ENCODE results near the gene GGA1. TPM values are rescaled to one million over a fixed set of nuclear protein-coding genes. Genes with fewer than 3 reads are reported as not detected.

The GGA1 gene
- total RNA-seq, 1 donor from 2014 or later = 26.3 TPM

DNA sequence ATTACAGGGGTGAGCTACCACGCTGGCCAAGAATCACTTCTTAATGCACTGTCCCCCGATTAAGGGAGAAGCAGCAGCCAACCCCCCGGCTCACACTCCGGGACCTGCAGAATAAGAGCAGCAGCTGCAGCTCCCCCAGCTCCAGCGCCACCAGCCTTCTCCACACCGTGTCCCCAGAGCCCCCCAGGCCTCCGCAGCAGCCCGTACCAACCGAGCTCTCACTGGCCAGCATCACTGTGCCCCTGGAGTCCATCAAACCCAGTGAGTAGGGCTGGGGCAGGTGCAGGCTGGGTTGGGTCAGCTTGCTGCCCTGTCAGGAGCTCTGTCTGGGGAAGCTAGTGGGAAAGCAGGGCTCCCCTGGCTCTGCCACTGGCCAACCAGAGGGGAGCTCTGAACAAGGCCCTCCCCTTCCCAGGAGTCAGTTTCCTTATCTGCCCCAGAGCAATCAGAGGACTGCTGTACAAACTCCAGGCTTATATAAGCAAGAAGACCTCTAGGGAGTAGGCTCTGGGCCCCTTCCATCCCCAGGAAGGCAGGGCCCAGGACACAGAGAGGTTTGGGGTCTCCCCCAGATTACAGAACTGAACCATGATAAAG, 22.3 kb downstream of the GGA1 start:
- no peak for DNase-seq (ENCODE audit: low read depth, low spot score)

DNA sequence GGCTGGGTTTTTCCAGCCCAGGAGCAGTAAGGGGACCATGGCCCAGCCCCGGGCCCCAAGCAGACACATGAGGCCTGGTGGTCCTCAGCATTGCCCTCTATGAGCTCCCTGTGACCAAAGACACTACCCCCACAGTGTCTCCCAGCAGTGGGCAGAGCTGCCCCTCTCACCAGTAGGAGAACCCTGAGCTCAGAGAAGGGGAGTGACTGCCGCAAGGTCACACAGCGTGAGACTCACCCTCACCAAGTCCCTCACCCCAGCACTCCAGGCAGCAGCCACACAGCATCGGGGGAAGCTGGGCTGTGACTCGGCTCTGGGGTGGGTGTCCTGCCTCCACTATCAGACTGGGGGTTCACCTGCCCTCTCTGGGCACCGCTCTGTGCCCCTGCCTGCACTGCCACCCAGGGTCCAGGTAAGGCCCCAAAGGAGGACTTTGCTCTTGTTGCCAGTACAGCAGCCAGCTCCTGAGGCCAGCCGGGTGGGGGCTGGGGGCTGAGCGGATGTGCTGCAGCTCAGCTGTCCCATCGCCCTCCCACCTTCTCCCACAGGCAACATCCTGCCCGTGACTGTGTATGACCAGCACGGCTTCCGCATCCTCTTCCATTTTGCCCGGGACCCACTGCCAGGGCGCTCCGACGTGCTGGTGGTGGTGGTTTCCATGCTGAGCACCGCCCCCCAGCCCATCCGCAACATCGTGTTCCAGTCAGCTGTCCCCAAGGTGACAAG, 23.0 kb downstream of the GGA1 start:
- no peak for DNase-seq (ENCODE audit: low read depth, low spot score)

DNA sequence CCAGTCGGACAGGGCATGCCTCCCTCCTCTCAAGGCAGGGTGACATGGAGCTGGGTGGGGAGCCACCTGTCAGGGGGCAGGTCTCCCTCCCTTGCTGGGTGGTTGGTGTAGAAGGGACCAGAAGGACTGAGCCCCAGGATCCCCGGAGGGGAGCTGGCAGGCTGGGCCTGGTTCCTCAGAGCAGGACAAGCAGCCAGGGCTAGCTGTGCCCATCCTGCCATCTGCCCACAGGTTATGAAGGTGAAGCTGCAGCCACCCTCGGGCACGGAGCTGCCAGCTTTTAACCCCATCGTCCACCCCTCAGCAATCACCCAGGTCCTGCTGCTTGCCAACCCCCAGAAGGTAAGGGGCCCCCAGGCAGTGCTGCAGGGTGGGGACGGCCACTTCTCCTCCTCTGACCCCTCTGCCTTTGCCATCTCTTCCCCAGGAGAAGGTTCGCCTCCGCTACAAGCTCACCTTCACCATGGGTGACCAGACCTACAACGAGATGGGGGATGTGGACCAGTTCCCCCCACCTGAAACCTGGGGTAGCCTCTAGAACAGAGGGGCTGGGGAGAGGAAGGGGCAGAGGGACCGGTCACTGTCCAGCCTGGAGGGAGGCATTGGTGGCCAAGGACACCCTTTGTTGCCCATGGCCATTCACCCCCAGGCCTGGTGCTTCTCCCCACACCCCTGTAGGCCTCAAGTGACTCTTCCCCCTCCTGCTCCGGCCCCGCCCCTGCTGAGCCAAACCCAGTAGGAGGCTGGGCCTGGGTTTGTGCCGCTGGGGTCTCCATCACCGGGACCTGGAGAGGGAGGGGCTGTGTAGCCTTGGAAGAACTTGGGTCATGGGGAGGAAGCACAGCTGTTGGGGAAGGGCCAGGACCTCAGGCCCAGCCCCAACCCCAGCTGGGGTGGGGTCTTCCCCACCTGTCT, 23.8 kb downstream of the GGA1 start:
- DNase-seq (ENCODE audit: low read depth, low spot score) = no peak

DNA sequence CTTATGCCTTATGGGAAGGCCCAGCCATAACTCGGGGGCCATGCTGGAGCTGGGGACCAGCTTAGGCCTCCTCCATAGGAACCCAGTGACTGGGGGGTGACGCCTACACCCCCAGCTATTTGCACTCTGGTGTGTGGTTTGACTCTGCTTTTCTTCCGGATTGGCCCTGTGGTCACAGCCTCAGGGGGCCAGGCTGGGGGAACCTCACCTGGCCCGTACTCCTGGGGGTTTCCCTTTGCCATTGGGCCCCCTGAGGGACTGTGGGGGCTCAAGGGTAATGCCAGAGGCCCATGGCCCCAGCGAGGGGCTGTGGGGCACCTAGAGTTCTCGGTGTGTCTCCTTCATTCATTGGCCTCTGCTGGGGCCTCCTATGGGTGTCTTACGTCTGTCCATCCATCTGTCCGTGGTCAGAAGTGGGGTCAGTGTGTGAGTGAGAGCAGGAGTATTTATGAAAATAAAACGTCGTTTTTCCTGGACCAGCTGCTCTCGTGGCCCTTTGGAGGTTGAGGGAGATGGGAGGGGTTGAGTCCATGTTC, 24.5 kb downstream of the GGA1 start:
- no peak for DNase-seq (ENCODE audit: low read depth, low spot score)

DNA sequence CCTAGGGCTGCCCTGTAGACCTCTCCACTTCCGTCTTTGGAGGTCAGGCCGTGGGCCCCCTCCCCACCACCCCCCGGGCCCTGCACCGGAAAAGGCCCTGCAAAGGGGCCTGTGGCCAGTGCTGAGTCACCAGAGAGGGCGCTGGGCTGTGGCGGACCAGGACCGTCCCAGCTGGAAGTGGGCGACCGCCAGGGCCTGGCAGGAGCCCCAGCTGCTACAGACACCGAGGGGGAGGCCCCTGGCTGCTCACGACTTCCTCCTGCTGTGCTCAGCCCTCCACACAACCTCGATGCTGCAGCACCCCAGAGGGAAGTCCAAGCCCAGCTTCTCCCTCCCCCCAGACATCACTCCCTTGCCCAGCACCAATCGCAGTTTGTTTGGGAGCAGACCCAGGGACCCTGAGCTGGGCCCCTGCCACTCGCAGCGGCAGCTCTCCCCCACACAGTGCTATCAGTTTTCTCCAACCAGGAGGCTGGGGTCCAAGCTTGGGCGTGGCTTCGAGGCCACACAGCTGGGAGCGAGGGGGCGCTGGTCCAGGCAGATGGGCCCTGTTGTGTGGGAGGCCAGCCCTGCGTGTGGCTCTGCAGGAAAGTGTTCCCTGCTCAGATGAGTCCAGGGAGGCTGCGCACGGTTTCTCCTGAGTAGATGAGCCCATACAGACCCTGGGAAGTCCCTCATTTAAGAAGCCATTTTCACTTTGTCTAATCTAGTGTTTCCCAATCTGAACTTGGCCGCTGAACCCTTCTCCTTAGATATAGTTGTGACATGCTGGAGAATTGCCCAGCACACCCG, 25.2 kb downstream of the GGA1 start:
- no peak for DNase-seq (ENCODE audit: low read depth, low spot score)

GRCh38 chr22:37634417-37634924, 25.8 kb downstream of the GGA1 start:
- no peak for DNase-seq (ENCODE audit: low read depth, low spot score)

DNA sequence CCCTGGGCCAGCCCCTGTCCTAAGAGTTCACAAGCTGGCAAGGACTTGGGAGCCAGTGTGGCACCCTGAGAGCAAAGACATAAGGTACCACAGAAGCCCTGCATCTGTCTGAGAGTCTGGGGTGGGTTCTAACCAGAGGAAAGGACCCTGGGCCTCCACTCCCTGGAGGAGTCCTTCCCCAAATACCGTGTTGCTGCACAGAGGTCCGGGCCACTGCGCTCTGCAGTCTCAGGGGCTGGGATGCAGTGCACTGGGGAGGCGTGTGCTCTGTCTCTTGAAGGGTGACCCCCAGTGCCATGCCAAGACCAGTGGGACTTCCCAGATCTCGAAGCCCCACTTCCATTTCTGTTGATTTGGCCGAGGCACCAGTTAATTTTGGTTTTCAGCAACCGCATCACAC, 26.5 kb downstream of the GGA1 start:
- no peak for DNase-seq (ENCODE audit: low read depth, low spot score)

DNA sequence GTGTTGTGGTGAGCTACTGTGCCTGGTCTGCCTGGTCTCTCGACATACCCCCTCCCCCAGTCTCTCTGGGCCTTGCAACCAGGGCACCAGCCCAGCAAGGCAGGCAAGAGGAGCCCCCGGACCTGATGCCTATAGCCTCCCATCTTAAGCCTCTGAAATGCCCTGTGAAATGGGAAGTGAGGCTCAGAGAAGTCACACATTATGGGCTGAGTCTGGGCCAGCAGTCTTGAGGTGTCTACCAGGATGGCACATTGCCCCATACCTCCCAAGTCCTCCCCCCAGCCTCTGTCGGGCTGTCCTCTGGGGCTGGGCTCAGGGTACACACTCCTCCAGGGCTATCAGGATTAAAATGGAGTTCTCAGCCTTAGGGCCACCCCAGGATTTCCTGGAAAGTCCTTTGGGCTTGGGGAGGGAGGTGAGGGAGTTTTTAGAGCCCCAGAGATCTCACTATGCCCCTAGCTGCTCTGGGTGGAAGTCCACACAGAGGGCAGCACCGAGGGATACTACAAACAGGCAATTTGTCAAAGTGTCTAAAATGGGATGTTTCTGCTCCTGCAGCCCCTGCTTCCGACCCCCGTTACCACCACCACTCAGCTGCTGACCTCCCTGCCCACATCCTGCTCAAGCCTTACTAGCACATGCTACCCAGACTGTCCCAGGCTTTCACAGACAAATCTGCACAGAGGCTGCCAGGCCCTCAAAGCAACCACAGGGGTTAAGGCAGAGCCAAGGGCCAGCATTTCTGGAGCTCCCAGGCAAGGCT, 27.7 kb downstream of the GGA1 start:
- no peak for DNase-seq (ENCODE audit: low read depth, low spot score)

DNA sequence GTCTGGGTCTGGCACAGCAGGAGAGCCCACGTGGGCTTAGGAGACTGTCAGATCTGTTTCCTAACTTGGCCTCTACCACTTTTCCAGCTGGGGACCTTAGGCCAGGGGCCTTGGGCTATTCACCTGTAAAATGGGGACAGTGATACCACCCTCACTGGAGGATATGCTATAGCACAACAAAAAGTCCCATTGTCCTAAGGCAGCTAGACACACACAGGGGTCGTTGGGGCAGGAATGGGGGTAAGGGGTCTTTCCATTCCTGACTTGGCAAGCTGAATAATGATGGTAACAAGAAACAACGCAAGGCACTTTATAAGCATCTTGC, 28.3 kb downstream of the GGA1 start:
- DNase-seq (ENCODE audit: low read depth, low spot score) = no peak

DNA sequence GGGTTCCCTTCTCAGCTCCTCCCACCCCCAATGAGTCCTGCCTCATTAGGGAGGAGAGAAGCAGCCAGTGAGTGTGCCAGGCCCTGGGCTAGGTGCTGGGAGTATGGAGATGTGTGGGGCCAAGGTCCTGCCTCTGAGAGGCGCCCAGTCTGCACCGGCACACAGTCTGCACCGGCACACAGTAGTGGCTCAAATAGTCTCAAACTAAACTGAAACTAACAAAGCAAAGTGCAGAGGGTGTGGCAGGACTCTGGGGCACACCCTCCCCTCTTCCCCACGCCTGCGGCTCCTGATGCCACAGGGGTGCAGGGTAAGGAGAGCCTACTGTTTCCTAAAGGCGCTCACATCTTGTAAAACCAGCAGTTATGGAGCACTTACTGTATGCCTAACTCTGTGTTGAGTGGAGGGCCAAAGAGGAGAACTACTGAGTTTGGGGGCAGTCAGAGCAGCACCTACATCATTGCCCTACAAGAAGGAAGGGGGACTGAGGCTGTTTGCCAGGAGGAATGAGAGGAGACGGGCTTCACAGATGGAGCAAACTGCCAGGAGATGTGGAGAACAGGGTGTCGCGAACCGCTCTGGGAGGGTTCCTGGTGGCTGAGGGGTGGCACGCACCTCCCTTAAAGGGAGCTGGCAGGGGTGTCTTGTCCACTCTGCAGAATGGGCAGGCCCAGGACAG, 29.9 kb downstream of the GGA1 start:
- no peak for DNase-seq (ENCODE audit: low read depth, low spot score)

- DNase-seq (ENCODE audit: low read depth, low spot score) = no peak
These were observed 30.6 kb downstream of the GGA1 start, which contains the start of gene SH3BP1 for GRCh38 chr22:37639070-37639760. TSS of gene SH3BP1 (plus strand) at chr22:37639669. CDS start at chr22:37639788, 119 bp downstream.

- no peak for DNase-seq (ENCODE audit: low read depth, low spot score)
These were observed 31.3 kb downstream of the GGA1 start for GRCh38 chr22:37639771-37640590.

GRCh38 chr22:37640591-37641560, 32.2 kb downstream of the GGA1 start:
- no peak for DNase-seq (ENCODE audit: low read depth, low spot score)

DNA sequence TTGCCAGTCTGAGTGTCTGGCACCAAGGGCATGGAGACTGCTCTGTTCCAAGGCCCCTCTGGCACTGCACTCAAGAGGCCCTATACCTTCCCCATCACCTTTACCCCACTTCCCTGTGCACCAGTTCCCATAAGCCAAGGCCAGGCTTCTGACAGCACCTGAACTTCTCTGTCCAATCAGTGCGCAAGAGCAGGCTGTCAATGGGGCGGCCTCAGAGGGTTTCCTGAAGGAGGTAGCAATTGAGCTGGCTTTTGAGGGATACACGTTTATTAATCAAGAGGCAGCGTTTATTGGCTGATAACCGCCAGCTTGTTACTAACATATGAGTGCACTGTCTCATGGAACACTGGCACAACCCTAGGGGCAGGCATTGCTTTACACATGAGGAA, 32.9 kb downstream of the GGA1 start:
- DNase-seq (ENCODE audit: low read depth, low spot score) = no peak

DNA sequence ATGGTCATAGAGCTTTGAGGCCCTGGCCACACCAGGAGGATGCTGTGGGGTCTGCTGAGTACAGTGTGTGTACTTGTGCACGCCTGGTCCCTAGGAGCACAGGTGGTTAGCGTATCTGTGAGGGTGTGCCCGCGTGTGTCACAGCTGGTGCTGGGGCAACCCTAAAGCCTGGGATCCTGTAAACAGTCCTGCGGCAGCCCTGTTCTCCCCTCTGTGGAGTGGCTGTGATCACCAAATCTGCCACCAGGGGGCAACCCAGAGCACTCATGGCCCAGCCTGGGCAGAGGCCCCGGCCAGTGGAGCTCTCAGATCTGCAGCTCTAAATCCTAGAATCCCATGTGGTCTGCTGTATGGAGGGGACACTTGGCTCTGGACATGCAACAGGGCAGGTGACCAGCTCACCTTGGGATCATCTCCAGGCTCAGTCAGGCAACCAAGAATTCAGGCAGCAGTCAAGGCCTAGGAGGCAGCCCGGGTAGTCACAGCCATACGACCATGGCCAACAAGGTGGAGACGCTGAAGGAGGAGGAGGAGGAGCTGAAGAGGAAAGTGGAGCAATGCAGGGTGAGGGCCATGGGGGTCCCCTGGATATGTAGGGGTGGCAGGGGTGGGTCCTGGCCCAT, 34.7 kb downstream of the GGA1 start:
- no peak for DNase-seq (ENCODE audit: low read depth, low spot score)

GRCh38 chr22:37647317-37647716, 38.7 kb downstream of the GGA1 start:
- DNase-seq (ENCODE audit: low read depth, low spot score) = no peak

- DNase-seq (ENCODE audit: low read depth, low spot score) = no peak
These were observed 39.3 kb downstream of the GGA1 start for GRCh38 chr22:37647928-37648327.
